HG02840 (cell line): ENCODE results near the gene HOXD4.

Experiments used
- ATAC-seq: cut with Tn5 transposase; IDR thresholded peaks from one replicate; pipeline ENCODE4 v1.9.1; 2021; ENCODE audit warnings: mild to moderate bottlenecking, moderate library complexity, moderate number of reproducible peaks; ENCODE audit not compliant: unreplicated experiment, low FRiP score

The HOXD4 gene

GRCh38 chr2:176155356-176156044 is 4.2 kb downstream of the HOXD4 start:
- no peak for ATAC-seq

GRCh38 chr2:176156301-176156806 is 5.0 kb downstream of the HOXD4 start:
- ATAC-seq, result no peak

- ATAC-seq, result no peak
These were observed 5.6 kb downstream of the HOXD4 start, which contains the start of gene HOXD3 for GRCh38 chr2:176156807-176157498. Gene HOXD3, plus strand, starts transcription at chr2:176157307. Its CDS starts 11,808 bp downstream, at chr2:176169115.

- ATAC-seq, result no peak
These were observed 6.3 kb downstream of the HOXD4 start for GRCh38 chr2:176157499-176158185.

- no peak for ATAC-seq
These were observed 6.8 kb downstream of the HOXD4 start for GRCh38 chr2:176158186-176158591.

GRCh38 chr2:176158855-176159662 is 7.7 kb downstream of the HOXD4 start:
- no peak for ATAC-seq

GRCh38 chr2:176159663-176160250 is 8.4 kb downstream of the HOXD4 start:
- ATAC-seq, result no peak

GRCh38 chr2:176160251-176160985 is 9.1 kb downstream of the HOXD4 start:
- no peak for ATAC-seq

- ATAC-seq, result no peak
These were observed 9.9 kb downstream of the HOXD4 start for GRCh38 chr2:176160986-176161824.

- ATAC-seq, result no peak
These were observed 10.7 kb downstream of the HOXD4 start for GRCh38 chr2:176161825-176162626.

GRCh38 chr2:176162911-176163671 is 11.7 kb downstream of the HOXD4 start:
- no peak for ATAC-seq

GRCh38 chr2:176163672-176164056 is 12.3 kb downstream of the HOXD4 start:
- no peak for ATAC-seq

- no peak for ATAC-seq
These were observed 12.9 kb downstream of the HOXD4 start for GRCh38 chr2:176164201-176164600.

GRCh38 chr2:176164611-176165369 is 13.4 kb downstream of the HOXD4 start:
- ATAC-seq, result no peak

- no peak for ATAC-seq
These were observed 14.2 kb downstream of the HOXD4 start for GRCh38 chr2:176165370-176166050.

- ATAC-seq, result no peak
These were observed 14.9 kb downstream of the HOXD4 start for GRCh38 chr2:176166272-176166671.
